IPS-11a (cell line): Measurements from ENCODE around the gene ACSL1.

Source experiments
- H3K4me3 ChIP-seq: one replicate; pipeline ENCODE4 v1.5.1; 2013; ENCODE audit warnings: low read depth, low read length, control low read depth

The ACSL1 gene

GRCh38 chr4:184825896-184826690, at the start of gene ACSL1:
Gene ACSL1 (minus strand): TSS chr4:184825968. CDS start chr4:184803514, 22,454 bp downstream.
- H3K4me3 ChIP-seq = peak within 1 kb of the TSS; percentile 58

GRCh38 chr4:184873054-184873453, 47.3 kb upstream of the ACSL1 start:
- no peak overlapping the region for H3K4me3 ChIP-seq

DNA sequence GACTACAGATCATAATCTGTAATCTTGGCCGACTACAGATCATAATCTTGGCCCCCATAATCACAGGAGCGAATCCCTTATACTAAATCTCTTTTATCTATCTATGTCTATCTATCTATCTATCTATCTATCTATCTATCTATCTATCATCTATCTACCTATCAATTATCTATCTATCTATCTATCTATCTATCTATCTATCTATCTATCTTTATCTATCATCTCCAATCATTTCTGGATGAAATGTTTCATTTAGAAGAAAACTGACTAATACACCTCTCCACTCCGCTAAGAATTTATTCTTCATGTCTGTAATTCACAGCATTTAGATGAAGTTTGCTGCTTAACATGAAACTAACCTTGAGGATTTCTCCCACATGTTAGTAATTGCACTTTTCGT, 45.0 kb upstream of the ACSL1 start:
- H3K4me3 ChIP-seq = no peak overlapping the region

- no peak overlapping the region for H3K4me3 ChIP-seq
Measured at GRCh38 chr4:184868623-184869022, 42.9 kb upstream of the ACSL1 start.

GRCh38 chr4:184863916-184864315, 38.1 kb upstream of the ACSL1 start:
- no peak overlapping the region for H3K4me3 ChIP-seq

GRCh38 chr4:184861047-184861446, 35.3 kb upstream of the ACSL1 start:
- no peak overlapping the region for H3K4me3 ChIP-seq

- H3K4me3 ChIP-seq = no peak overlapping the region
Measured at GRCh38 chr4:184860018-184860779, 34.4 kb upstream of the ACSL1 start.

DNA sequence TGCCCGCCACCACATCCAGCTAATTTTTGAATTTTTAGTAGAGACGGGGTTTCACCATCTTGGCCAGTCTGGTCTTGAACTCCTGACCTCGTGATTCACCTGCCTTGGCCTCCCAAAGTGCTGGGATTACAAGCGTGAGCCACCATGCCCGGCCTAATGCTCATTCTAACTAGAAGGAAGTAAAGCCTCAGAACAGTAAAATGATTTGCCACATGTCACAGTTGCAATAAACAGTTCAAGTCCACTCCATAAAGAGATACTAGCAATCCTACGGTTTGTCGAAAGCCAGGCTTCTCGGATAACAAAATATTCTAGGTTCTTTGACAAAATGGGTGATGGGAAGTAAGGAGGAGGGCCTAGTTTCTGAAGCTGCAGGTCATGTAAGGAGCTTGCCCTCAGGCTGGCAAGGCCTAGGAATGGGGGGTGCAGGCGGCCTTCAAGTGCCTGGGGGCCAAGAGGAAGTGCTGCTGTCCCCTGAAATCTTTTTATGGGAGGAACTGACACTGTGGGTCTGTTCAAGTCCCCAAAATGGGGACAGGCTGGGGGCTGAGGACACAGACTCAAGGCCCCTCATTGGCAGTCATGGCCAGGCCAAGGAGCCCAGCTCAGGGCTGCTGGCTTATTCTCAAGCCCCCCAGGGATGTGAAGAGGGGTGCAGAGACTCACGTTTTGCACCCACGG, 31.8 kb upstream of the ACSL1 start:
- H3K4me3 ChIP-seq = no peak overlapping the region

DNA sequence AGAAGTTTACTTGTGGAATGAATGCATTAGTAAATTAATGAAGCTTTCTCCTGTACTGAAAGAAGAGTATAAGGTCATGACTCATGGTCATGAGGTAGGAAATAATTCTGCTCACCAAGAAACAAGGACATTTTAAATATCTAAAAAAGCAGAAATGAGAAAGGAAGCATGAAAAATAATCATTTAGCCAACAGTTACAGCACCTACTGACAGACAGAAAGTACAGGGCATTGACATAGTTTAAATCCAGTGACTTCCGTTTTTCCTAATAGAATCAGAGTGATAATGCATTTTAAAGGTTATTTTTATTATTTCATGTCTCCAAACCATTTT, 30.5 kb upstream of the ACSL1 start:
- no peak overlapping the region for H3K4me3 ChIP-seq

- no peak overlapping the region for H3K4me3 ChIP-seq
Measured at GRCh38 chr4:184854673-184855072, 28.9 kb upstream of the ACSL1 start.

GRCh38 chr4:184853436-184853835, 27.7 kb upstream of the ACSL1 start:
- H3K4me3 ChIP-seq = no peak overlapping the region

DNA sequence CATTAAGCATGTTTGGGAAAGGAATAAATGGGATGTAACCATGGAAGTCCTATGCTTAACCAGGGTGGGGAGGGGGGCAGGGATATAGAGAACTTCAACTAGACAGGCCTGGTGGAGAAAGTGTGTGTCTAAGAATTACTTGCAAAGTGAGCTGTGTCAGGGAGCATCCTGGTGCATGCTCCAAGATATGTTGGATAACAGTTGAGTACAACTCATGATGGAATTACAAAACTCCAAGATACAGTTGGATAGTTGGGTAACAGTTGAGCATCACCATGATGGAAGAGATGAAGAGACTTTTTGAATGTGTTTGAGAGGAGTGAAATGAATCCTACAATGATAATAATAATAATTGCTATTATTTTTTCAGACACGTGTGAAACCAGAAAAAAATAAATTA, 26.1 kb upstream of the ACSL1 start:
- no peak overlapping the region for H3K4me3 ChIP-seq

- H3K4me3 ChIP-seq = no peak overlapping the region
Measured at GRCh38 chr4:184851200-184851541, 25.4 kb upstream of the ACSL1 start.

- H3K4me3 ChIP-seq = no peak overlapping the region
Measured at GRCh38 chr4:184850431-184851199, 24.8 kb upstream of the ACSL1 start.

DNA sequence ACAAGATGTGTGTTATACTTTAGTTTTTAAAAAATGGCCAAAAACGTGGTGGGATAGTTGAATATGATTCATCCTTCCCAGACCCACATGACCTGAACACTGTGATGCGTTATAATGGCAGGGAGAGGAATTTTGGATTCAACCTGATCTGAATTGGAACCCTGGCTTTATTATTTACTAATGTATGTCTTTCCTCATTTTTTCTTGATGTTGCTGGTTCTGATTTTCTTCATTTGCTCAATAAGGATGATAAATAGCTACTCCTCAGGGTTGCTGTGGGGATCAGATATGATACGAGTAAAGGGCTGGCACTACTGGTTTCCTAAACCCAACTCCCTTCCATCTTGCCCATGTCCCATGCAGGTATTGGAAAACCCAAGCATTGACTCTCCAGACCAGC, 24.2 kb upstream of the ACSL1 start:
- no peak overlapping the region for H3K4me3 ChIP-seq

GRCh38 chr4:184849185-184849584, 23.4 kb upstream of the ACSL1 start:
- H3K4me3 ChIP-seq = no peak overlapping the region

DNA sequence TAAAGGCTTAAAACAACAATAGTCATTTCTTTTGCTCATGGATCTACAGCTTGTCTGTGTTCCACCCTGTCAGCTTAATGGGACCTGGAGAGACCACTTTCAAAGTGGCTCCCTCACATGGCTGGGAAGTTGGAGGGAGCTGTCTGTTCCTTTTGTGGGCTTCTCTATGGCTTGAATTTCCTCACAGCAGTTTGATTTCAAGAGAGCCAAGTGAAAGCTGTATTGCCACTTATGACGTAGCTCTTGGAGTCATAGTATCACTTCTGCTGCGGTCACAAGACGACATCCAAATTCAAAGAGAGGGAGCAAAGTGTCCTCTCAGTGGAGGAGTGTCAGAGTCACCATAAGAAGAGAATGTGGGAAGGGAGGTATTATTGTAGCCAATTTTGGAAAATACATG, 22.7 kb upstream of the ACSL1 start:
- no peak overlapping the region for H3K4me3 ChIP-seq

DNA sequence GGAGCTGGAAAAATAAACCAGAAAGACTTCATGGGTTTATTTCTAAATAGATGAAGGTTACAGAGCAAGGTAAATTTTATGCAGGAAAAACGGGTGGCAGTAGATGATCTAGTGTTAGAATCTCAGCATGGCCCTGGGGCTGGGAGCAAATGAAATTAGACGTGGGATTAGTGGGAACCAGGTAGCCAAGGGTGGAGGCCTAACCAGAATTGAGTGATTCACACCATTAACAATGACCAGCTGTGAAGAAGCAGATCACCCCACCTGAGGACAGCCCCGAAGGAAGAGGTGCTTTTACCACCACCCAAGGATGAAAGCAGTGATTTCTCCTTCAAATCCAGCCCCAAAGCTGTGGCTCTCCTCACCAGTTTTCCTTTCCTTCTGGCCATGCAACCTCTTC, 20.8 kb upstream of the ACSL1 start:
- H3K4me3 ChIP-seq = no peak overlapping the region

DNA sequence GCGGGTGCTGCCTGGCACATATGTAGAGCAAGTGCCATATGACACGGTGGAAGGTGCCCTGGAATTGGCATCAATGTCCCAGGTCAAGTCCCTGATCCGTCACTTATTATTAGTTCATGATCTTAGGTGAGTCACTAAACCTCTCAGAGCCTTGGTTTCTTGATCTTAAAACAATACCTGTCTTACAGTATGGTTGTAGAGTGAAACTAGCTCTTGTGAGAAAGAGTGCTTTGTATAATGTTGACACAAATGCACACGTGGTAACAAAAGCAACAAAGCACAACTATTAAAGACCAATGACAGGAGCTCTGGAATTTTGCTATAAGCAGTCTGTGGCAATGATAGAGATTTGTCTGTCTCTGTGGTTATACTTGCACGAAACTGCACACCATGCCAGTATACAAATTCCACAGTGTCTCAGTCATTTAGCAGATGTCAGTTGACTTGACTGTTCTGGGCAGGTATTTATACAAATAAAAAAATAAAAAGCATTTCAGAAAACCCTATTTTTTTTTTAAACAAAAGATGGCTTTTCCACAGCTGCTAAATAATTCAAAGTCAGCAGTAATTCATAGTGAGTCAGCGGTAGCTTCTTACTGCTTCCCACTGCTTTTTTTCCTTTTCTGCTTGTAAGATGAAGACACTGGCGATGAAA, 19.7 kb upstream of the ACSL1 start:
- H3K4me3 ChIP-seq = no peak overlapping the region

DNA sequence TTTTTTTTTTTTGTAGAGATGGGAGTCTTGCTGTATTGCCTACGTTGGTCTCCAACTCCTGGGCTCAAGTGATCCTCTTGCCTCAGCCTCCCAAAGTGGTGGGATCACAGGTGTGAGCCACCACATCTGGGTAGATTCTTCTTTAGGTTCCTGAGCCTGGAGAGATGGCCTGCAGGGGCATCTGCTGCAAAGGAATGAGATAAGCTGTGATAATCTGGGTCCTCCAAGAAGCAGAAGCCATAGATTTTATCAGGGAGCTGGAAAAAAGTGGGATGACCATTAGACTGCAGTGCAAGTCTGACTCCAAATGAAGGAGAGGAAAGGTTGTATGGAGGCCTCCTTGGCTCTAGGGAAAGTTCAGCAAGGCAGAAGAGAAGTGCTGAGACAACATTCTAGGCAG, 19.0 kb upstream of the ACSL1 start:
- H3K4me3 ChIP-seq = no peak overlapping the region
